ENCODE measurements around the gene ANTXR1. TPM values are rescaled to one million over a fixed set of nuclear protein-coding genes. Genes with fewer than 3 reads are reported as not detected.

Gene ANTXR1
- total RNA-seq, 1 experiment from 2014 or later: 48.3 TPM

- Histone ChIP-seq H3K9me2 (ENCODE audit: insufficient read depth) (no peaks in the 10 kb centered on the region; the same call in 1 of the 2 replicates), H2AFZ (no peak overlapping the region), H3K4me1 (replicated peaks; ENCODE audit: insufficient read depth) (no peaks in the 10 kb centered on the region), H3K27me3 (ENCODE audit: insufficient read depth, low read depth) (no peaks in the 10 kb centered on the region), H3K27ac (no peak overlapping the region), H4K20me1 (ENCODE audit: insufficient read depth) (no peaks in the 10 kb centered on the region), H3K36me3 (ENCODE audit: low read depth) (no peaks in the 10 kb centered on the region), H3K4me2 (no peak overlapping the region), H3F3A (ENCODE audit: insufficient read depth, low read depth) (no peaks in the 10 kb centered on the region), H3K4me3 (no peak overlapping the region), H3K9me3 (ENCODE audit: insufficient read depth, low read depth) (no peaks in the 10 kb centered on the region), H3K79me2 (ENCODE audit: low read depth) (no peaks in the 10 kb centered on the region)
- intact Hi-C loops (cut with micrococcal nuclease; ENCODE audit: unreplicated experiment): no loop called here
- no peak for DNase-seq
- BruUV-seq (replicated peaks): no TSS peak
- CTCF ChIA-PET: no interaction called here
- POLR2A ChIA-PET (ENCODE audit: unreplicated experiment): interaction anchor here (0.6 kb wide), 1 partner anchor 46 kb away, joined by 4 read pairs; no protein-coding TSS in a partner anchor
- TF ChIP-seq EZH2 (IDR thresholded peaks at IDR 0.05; ENCODE audit: low read depth): no peak
- TF ChIP-seq CTCF (conservative IDR thresholded peaks at IDR 0.05): no peak
These were observed 48.0 kb downstream of the ANTXR1 start for GRCh38 chr2:69060938-69061501.

DNA sequence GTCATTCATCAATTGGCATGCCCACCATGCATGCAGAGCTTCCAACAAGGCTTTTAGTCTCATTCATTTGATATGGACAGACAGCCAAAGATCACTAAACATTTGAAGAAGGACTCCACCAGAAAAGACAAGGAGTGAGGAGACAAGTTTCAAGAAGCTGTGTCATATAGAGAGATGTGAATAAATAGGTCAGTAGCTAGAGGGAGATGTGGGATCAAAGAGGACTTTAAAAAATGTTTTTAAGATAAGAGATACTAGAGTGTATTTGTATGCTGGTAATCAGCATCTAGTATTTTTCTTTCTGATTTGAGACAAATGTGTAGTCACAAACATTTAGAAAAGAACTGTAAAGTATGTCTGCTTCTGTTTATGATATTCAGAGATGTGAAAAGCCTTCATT is 48.5 kb downstream of the ANTXR1 start:
- no peaks in the 10 kb centered on the region for H3F3A ChIP-seq (ENCODE audit: insufficient read depth, low read depth)
- TF ChIP-seq EZH2 (IDR thresholded peaks at IDR 0.05; ENCODE audit: low read depth): no peak
- TF ChIP-seq CTCF (conservative IDR thresholded peaks at IDR 0.05): no peak
- ChIA-PET CTCF (no interaction called here), POLR2A (ENCODE audit: unreplicated experiment) (interaction anchor here (0.6 kb wide), 1 partner anchor 47 kb away, joined by 4 read pairs; no protein-coding TSS in a partner anchor)
- H3K9me3 ChIP-seq (ENCODE audit: insufficient read depth, low read depth): no peaks in the 10 kb centered on the region
- H3K79me2 ChIP-seq (ENCODE audit: low read depth): no peaks in the 10 kb centered on the region
- H3K36me3 ChIP-seq (ENCODE audit: low read depth): no peaks in the 10 kb centered on the region
- intact Hi-C loops (cut with micrococcal nuclease; ENCODE audit: unreplicated experiment): no loop called here
- H2AFZ ChIP-seq: no peak overlapping the region
- no peaks in the 10 kb centered on the region for H3K4me1 ChIP-seq (replicated peaks; ENCODE audit: insufficient read depth)
- no peak overlapping the region for H3K27ac ChIP-seq
- BruUV-seq (replicated peaks): no TSS peak
- no peak overlapping the region for H3K4me3 ChIP-seq
- no peaks in the 10 kb centered on the region for H3K27me3 ChIP-seq (ENCODE audit: insufficient read depth, low read depth)
- no peak for DNase-seq
- no peaks in the 10 kb centered on the region; the same call in 1 of the 2 replicates for H3K9me2 ChIP-seq (ENCODE audit: insufficient read depth)
- no peak overlapping the region for H3K4me2 ChIP-seq
- no peaks in the 10 kb centered on the region for H4K20me1 ChIP-seq (ENCODE audit: insufficient read depth)

GRCh38 chr2:69062307-69062962 is 49.5 kb downstream of the ANTXR1 start:
- BruUV-seq (replicated peaks): no TSS peak
- Histone ChIP-seq H3K9me3 (ENCODE audit: insufficient read depth, low read depth) (no peaks in the 10 kb centered on the region), H3K4me2 (no peak overlapping the region), H3K9me2 (ENCODE audit: insufficient read depth) (no peaks in the 10 kb centered on the region; the same call in 1 of the 2 replicates), H3K79me2 (ENCODE audit: low read depth) (no peaks in the 10 kb centered on the region), H3K4me1 (replicated peaks; ENCODE audit: insufficient read depth) (no peaks in the 10 kb centered on the region), H3K4me3 (no peak overlapping the region), H4K20me1 (ENCODE audit: insufficient read depth) (no peaks in the 10 kb centered on the region), H3F3A (ENCODE audit: insufficient read depth, low read depth) (no peaks in the 10 kb centered on the region), H2AFZ (no peak overlapping the region), H3K36me3 (ENCODE audit: low read depth) (no peaks in the 10 kb centered on the region), H3K27ac (no peak overlapping the region), H3K27me3 (ENCODE audit: insufficient read depth, low read depth) (no peaks in the 10 kb centered on the region)
- no peak for DNase-seq
- ChIA-PET CTCF (no interaction called here), POLR2A (ENCODE audit: unreplicated experiment) (no interaction called here)
- intact Hi-C loops (cut with micrococcal nuclease; ENCODE audit: unreplicated experiment): no loop called here
- TF ChIP-seq CTCF (conservative IDR thresholded peaks at IDR 0.05): no peak
- TF ChIP-seq EZH2 (IDR thresholded peaks at IDR 0.05; ENCODE audit: low read depth): no peak
